Mononuclear cell (primary cell): Measurements from ENCODE around the gene DSCAML1. TPM values are rescaled to one million over a fixed set of nuclear protein-coding genes. Genes with fewer than 3 reads are reported as not detected.

Experiments used
- H3K27me3 ChIP-seq: 2 replicates; pipeline ENCODE4 v1.6.0; 2011; ENCODE audit warnings: low read length, control low read depth; ENCODE audit not compliant: insufficient read depth
- H3K4me1 ChIP-seq: 2 replicates; pipeline ENCODE4 v1.5.1; 2011; ENCODE audit warnings: mild to moderate bottlenecking, low read length, control low read depth; ENCODE audit not compliant: insufficient read depth
- H3K4me3 ChIP-seq: 2 replicates; pipeline ENCODE4 v1.5.1; 2011; ENCODE audit warnings: mild to moderate bottlenecking, low read length, moderate library complexity
- H3K9me3 ChIP-seq: 2 replicates; pipeline ENCODE4 v1.5.1; 2011; ENCODE audit warnings: low read depth, mild to moderate bottlenecking, control low read depth, low read length
- total RNA-seq: library from RNA; depleted of rRNA; stranded (reverse); fragments of >200 nt; gene quantifications from one replicate; pipeline ENCODE4 v1.2.3, GENCODE V29; 2012

Gene DSCAML1, protein sequence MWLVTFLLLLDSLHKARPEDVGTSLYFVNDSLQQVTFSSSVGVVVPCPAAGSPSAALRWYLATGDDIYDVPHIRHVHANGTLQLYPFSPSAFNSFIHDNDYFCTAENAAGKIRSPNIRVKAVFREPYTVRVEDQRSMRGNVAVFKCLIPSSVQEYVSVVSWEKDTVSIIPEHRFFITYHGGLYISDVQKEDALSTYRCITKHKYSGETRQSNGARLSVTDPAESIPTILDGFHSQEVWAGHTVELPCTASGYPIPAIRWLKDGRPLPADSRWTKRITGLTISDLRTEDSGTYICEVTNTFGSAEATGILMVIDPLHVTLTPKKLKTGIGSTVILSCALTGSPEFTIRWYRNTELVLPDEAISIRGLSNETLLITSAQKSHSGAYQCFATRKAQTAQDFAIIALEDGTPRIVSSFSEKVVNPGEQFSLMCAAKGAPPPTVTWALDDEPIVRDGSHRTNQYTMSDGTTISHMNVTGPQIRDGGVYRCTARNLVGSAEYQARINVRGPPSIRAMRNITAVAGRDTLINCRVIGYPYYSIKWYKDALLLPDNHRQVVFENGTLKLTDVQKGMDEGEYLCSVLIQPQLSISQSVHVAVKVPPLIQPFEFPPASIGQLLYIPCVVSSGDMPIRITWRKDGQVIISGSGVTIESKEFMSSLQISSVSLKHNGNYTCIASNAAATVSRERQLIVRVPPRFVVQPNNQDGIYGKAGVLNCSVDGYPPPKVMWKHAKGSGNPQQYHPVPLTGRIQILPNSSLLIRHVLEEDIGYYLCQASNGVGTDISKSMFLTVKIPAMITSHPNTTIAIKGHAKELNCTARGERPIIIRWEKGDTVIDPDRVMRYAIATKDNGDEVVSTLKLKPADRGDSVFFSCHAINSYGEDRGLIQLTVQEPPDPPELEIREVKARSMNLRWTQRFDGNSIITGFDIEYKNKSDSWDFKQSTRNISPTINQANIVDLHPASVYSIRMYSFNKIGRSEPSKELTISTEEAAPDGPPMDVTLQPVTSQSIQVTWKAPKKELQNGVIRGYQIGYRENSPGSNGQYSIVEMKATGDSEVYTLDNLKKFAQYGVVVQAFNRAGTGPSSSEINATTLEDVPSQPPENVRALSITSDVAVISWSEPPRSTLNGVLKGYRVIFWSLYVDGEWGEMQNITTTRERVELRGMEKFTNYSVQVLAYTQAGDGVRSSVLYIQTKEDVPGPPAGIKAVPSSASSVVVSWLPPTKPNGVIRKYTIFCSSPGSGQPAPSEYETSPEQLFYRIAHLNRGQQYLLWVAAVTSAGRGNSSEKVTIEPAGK (N-terminal part only)
- 0.84 TPM for total RNA-seq

DNA sequence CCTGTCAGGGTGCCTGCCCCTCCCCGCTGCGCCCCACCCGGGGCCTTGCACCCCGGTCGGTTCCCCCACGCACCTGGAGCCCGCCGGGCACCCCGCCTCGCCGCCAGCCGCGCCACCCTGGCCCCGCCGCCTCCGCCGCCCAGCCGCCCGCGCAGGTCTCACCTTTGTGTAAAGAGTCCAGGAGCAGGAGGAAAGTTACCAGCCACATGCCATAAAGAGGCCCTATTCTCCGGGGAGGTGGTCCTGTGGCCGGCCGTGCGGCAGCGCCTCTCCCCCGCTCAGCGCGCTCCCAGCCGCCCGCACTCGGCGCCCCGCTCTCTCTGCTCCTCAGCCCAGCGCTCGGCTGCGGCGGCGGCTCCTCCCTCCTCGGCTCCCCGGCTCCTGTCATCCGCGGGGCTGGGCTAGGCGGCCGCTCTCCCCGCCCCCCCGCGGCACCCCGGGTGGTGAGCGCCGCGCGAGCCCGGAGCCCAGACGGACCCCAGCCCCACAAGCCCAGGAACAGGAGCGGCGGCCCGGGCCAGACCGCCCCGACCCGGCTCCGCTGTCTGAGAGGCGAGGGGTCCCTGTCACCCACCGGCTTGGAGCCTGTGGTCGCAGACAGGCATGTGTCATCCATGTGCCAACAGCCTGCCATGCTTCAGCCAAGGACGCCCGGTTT lies at the start of gene DSCAML1:
TSS of gene DSCAML1 (minus strand) at position 345 of the 658 bp plus-strand sequence. CDS start at position 208, 137 bp downstream.
- Histone ChIP-seq H3K4me3 (no peak within 1 kb of the TSS), H3K4me1 (peaks cover 14% of the 10 kb centered on the region), H3K9me3 (no peaks in the 10 kb centered on the region), H3K27me3 (peaks cover 59% of the 10 kb centered on the region)

GRCh38 chr11:117843666-117844484 lies 46.9 kb upstream of the DSCAML1 start:
- H3K9me3 ChIP-seq = no peaks in the 10 kb centered on the region
- no peak overlapping the region for H3K4me3 ChIP-seq
- H3K4me1 ChIP-seq = peaks cover 52% of the 10 kb centered on the region
- H3K27me3 ChIP-seq = no peaks in the 10 kb centered on the region

DNA sequence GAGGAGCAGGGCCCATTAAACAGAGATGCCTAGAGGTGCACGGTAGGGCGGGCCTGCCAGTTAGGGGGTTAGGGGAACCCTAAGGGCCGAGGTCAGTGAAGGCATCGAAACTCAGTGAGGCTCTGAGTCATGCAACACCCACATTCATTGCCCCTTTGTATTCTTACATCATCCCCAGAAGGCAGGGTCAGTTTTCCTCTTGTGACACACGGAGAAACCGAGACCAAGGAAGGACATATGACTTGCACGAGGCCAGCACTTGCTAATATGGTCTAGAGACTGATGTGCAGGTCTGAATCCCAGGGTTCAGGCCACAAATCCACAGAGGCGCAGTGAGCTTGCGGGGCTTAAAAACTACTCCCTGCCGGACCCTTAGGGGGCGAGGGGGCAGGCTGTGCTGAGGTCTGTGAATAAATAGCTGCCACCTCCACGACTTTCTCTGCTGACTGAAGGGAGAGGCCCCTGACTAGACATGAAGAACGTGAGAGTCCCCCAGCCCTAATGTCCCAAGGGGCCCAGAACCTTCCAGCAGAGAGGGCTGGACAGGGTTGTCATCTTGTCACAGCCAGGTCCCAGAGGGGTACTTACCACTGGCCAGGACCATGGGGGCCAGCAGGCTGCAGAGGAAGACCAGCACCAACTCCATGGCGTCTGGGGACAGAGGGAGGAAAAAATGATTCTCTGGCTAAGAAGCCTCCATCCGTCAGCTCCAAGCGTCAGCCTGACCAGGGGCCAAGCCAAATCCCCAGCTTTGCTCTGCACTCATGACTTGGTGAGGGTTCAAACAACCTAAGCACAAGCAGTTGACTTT lies 45.3 kb upstream of the DSCAML1 start:
- Histone ChIP-seq H3K4me3 (no peak overlapping the region), H3K4me1 (peaks cover 65% of the 10 kb centered on the region)

DNA sequence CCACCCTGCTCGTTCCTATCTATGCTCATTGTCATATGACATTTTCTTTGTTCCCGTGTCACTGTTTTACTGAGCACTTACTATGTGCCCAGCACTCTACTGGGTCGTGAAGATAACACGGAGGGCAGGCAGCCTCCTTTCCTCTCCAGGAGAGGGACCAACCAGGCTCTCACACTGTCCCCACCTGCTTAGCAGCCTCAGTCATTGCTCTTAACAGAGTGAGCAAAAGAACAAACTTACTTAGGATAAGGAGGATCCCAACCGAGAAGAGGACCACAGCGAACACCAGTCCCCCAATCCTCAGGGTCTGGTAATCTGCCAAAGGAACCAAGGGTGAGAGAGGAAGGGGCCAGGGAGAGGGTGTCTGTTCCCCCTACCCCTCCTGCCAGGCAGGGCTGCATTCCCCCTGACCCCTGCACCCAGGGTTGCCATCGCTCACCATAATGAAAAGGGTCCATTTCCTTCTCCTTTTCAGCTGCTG lies 44.6 kb upstream of the DSCAML1 start:
- Histone ChIP-seq H3K9me3 (no peaks in the 10 kb centered on the region), H3K27me3 (no peaks in the 10 kb centered on the region), H3K4me1 (peaks cover 73% of the 10 kb centered on the region), H3K4me3 (no peak overlapping the region)

More for the DNA sequence above, 45.3 kb upstream of the DSCAML1 start:
- Histone ChIP-seq H3K9me3 (no peaks in the 10 kb centered on the region), H3K27me3 (no peaks in the 10 kb centered on the region)

DNA sequence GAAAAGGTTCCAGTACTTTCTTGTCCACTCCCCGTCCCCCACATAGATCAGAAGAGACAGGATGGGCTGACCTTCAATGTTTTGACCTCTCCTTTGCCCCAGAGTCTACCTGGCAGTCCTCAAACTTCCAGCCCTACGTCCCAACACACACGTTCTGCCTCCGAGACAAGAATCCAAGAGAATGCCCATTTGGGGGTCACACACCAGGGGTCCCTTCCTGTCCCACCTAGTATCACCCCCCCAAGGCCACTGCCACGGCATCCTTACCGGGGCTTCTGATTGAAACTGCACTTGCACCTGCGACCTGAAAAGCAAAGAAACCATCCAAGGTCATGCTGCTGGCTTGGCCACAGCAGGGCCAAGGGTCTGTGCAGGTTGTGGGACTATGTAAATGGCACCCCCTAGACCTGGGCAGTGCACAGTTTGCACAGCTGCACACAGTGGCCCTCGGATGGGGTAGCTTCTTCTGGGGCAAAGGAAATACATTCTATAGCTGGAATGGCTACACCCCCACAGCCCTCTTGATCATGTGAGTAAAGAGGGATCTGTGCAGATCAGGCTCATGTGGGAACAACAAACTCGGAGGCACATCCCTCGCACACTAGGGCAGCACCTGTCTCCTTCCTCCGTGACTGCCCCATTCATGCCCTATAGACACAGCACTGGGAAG lies 44.0 kb upstream of the DSCAML1 start:
- Histone ChIP-seq H3K9me3 (no peaks in the 10 kb centered on the region), H3K4me3 (no peak overlapping the region), H3K4me1 (peaks cover 79% of the 10 kb centered on the region), H3K27me3 (no peaks in the 10 kb centered on the region)

DNA sequence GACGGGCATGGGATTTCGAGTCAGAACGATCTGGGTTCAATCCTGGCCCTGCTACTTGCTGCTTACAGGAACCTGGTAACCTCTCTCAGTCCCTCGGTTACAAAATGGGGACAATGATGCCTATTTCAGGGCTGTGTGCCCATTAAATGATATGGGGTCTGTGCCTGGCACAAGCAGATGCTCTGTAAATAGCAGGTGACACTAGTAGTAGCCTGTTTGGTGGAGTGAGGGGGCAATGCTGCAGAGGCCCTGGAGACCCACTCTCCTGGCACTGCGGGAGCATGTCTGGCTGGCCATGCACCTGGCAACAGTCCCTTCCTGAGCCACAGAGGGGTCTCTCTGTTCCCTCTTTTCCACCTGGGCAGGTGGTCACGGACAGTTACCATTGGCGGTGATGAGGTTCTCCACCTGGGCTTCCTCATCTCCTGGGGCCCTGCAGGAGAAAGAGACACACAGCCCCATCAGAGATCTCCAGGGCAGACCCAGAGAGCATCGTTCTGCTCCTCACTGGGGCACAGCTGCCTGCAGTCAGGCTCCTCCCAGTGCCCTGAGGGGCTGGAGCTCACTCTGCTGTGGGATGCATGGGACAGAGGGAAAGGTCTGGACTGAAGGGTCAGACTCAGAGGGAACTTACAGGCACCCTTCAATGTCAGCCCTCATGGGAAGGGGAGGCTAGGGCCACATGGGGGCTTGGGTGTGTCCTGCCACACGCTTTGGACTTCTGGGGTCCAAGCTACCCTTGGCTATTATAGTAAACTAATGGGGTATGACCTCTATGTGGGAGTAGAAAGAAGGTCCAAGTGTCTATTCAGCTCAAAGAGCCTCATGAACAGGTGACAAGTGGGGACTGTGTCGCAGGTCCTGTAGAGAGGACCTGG lies 43.2 kb upstream of the DSCAML1 start:
- no peaks in the 10 kb centered on the region for H3K9me3 ChIP-seq
- no peaks in the 10 kb centered on the region for H3K27me3 ChIP-seq
- H3K4me3 ChIP-seq = no peak overlapping the region
- peaks cover 87% of the 10 kb centered on the region for H3K4me1 ChIP-seq

DNA sequence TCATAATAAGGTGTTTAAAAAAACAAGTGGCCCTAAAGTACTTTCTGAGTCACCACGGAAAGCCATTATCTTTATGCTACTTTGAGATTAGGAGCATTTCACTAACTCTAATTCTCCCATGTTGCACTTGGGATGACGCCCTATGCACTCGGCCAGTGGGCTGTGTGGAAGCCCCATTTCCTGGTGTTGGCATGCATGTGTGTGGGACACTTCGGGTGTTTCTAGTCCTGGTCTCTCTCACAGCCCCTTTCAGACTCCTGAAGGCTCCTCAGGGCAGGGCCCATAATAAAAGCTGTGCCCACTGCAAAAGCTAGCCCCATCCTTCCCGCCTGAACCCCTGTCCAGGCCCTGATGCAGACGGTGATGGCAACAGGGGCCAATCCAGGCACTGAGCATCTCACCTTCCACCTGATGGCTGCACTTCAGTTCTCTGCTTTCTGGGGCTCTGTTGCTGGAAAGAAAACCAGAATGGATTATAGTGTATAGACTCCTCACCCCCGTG lies 42.4 kb upstream of the DSCAML1 start:
- Histone ChIP-seq H3K27me3 (no peaks in the 10 kb centered on the region), H3K4me1 (peaks cover 92% of the 10 kb centered on the region), H3K9me3 (no peaks in the 10 kb centered on the region), H3K4me3 (no peak overlapping the region)

DNA sequence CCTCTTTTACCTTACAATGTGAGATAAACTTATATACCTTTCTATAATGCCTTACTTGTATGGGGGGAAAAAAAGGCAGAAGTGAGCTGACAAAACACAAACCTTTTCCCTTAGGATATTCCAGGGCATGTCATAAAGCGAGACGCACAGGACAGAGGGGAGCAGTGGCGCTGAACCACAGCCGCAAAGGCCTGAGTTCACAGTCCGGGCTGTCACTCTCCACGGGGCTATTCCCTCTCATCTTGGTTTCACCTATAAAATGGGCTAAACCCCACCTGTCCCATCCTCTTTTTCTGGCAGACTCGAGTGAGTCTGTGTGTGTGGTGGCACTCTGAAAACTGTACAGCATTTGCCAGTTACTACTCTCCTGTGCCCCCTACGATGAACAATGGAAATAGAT lies 41.9 kb upstream of the DSCAML1 start:
- H3K27me3 ChIP-seq = no peaks in the 10 kb centered on the region
- H3K4me1 ChIP-seq = peaks cover 89% of the 10 kb centered on the region
- no peaks in the 10 kb centered on the region for H3K9me3 ChIP-seq
- H3K4me3 ChIP-seq = no peak overlapping the region

- peaks cover 84% of the 10 kb centered on the region for H3K4me1 ChIP-seq
- H3K9me3 ChIP-seq = no peaks in the 10 kb centered on the region
These were observed 40.8 kb upstream of the DSCAML1 start for GRCh38 chr11:117837791-117838190.

GRCh38 chr11:117837070-117837776 lies 40.2 kb upstream of the DSCAML1 start:
- no peaks in the 10 kb centered on the region for H3K27me3 ChIP-seq
- no peaks in the 10 kb centered on the region for H3K9me3 ChIP-seq
- no peak overlapping the region for H3K4me3 ChIP-seq
- peaks cover 78% of the 10 kb centered on the region for H3K4me1 ChIP-seq

More at GRCh38 chr11:117837791-117838190, 40.8 kb upstream of the DSCAML1 start:
- H3K27me3 ChIP-seq = no peaks in the 10 kb centered on the region
- H3K4me3 ChIP-seq = no peak overlapping the region
